GM23338 (cell line): ENCODE measurements around the gene VSTM2B. TPM values are rescaled to one million over a fixed set of nuclear protein-coding genes. Genes with fewer than 3 reads are reported as not detected.

Experiments
- ATAC-seq: fragments of 200-7000 bp; cut with Tn5 transposase; 3 replicates; pipeline ENCODE4 v1.9.1; 2020
- DNase-seq: peaks from one replicate; pipeline ENCODE4 v3.0.0-alpha.2; 2015; ENCODE audit warnings: low spot score
- H2AFZ ChIP-seq: fragments of 200-600 bp; sonication (generic); 2 replicates; pipeline ENCODE4 v1.8.0; 2016; ENCODE audit warnings: antibody characterized with exemption, mild to moderate bottlenecking, moderate library complexity
- H3F3A ChIP-seq: fragments of 200-600 bp; sonication (generic); replicated peaks from 2 replicates; pipeline ENCODE4 v1.8.0; 2017; ENCODE audit warnings: antibody characterized with exemption, mixed run types, low read depth
- H3K27ac ChIP-seq: fragments of 200-600 bp; sonication (generic); 2 replicates; pipeline ENCODE4 v1.6.1; 2016; ENCODE audit warnings: low read depth
- H3K27me3 ChIP-seq: fragments of 200-600 bp; sonication (generic); 2 replicates; pipeline ENCODE4 v1.8.0; 2016; ENCODE audit warnings: mild to moderate bottlenecking, mixed run types, moderate library complexity; ENCODE audit not compliant: insufficient read depth
- H3K36me3 ChIP-seq: fragments of 200-600 bp; sonication (generic); 2 replicates; pipeline ENCODE4 v1.8.0; 2016; ENCODE audit warnings: mild to moderate bottlenecking; ENCODE audit not compliant: insufficient read depth
- H3K4me1 ChIP-seq: fragments of 200-600 bp; sonication (generic); 2 replicates; pipeline ENCODE4 v1.8.0; 2016; ENCODE audit warnings: mild to moderate bottlenecking, moderate library complexity; ENCODE audit not compliant: insufficient read depth
- H3K4me2 ChIP-seq: fragments of 200-600 bp; sonication (generic); 2 replicates; pipeline ENCODE4 v1.7.1; 2017; ENCODE audit warnings: mixed run types
- H3K4me3 ChIP-seq: fragments of 200-600 bp; sonication (generic); 2 replicates; pipeline ENCODE4 v1.6.1; 2016; ENCODE audit warnings: mixed run types
- H3K79me2 ChIP-seq: fragments of 200-600 bp; sonication (generic); replicated peaks from 2 replicates; pipeline ENCODE4 v1.8.0; 2017; ENCODE audit warnings: mild to moderate bottlenecking; ENCODE audit not compliant: insufficient read depth
- H3K9me2 ChIP-seq: fragments of 200-600 bp; sonication (generic); 2 replicates; pipeline ENCODE4 v1.8.0; 2017; ENCODE audit not compliant: insufficient read depth
- H4K20me1 ChIP-seq: fragments of 200-600 bp; sonication (generic); replicated peaks from 2 replicates; pipeline ENCODE4 v1.8.0; 2017; ENCODE audit warnings: mild to moderate bottlenecking; ENCODE audit not compliant: insufficient read depth
- H3K27ac Mint-ChIP-seq: 2 replicates; pipeline ENCODE4 v1.8.0; 2020; ENCODE audit warnings: inconsistent platforms, mild to moderate bottlenecking, moderate library complexity, mixed read lengths
- H3K27me3 Mint-ChIP-seq: 3 replicates; pipeline ENCODE4 v1.8.0; 2022; ENCODE audit warnings: low read depth, mild to moderate bottlenecking, moderate library complexity, mixed read lengths, inconsistent platforms; ENCODE audit not compliant: insufficient read depth, poor library complexity
- H3K36me3 Mint-ChIP-seq: 3 replicates; pipeline ENCODE4 v1.8.0; 2021; ENCODE audit warnings: low read depth, mild to moderate bottlenecking, inconsistent platforms, moderate library complexity, mixed read lengths
- H3K4me1 Mint-ChIP-seq: 3 replicates; pipeline ENCODE4 v1.8.0; 2020; ENCODE audit warnings: mild to moderate bottlenecking, inconsistent platforms, mixed read lengths
- H3K4me3 Mint-ChIP-seq: 3 replicates; pipeline ENCODE4 v1.8.0; 2021; ENCODE audit warnings: moderate library complexity, mild to moderate bottlenecking, inconsistent platforms, mixed read lengths
- H3K9me3 Mint-ChIP-seq: 3 replicates; pipeline ENCODE4 v1.8.0; 2020; ENCODE audit warnings: moderate library complexity, mild to moderate bottlenecking, inconsistent platforms, mixed read lengths
- CREB1 ChIP-seq: fragments of 250-450 bp; sonication (Bioruptor Pico); IDR thresholded peaks from 2 replicates; pipeline ENCODE4 v1.5.0; 2020; ENCODE audit warnings: low read depth, mild to moderate bottlenecking, moderate library complexity
- CTCF ChIP-seq, 2 experiments: fragments of 200-600 bp in 1 of 2; sonication (generic) in 1 of 2; conservative IDR thresholded peaks; 2 replicates each; pipeline versions ENCODE4 v1.5.1 to v1.6.1; 2016 to 2017; ENCODE audit warnings: antibody characterized with exemption in 2 of 2, low read depth in 2 of 2, mild to moderate bottlenecking in 2 of 2, moderate library complexity in 1 of 2
- JUNB ChIP-seq: IDR thresholded peaks from one replicate; pipeline ENCODE4 v1.6.1; 2016; ENCODE audit warnings: antibody characterized with exemption; ENCODE audit not compliant: unreplicated experiment
- NANOG ChIP-seq: IDR thresholded peaks from 2 replicates; pipeline ENCODE4 v1.6.1; 2016; ENCODE audit warnings: antibody characterized with exemption, borderline replicate concordance
- POLR2AphosphoS5 ChIP-seq: IDR thresholded peaks from 2 replicates; pipeline ENCODE4 v1.6.1; 2016; ENCODE audit warnings: antibody characterized with exemption, low read depth
- STAT1 ChIP-seq: IDR thresholded peaks from one replicate; pipeline ENCODE4 v1.6.1; 2016; ENCODE audit warnings: antibody characterized with exemption; ENCODE audit not compliant: unreplicated experiment
- ZNF114 ChIP-seq: fragments of 250-450 bp; sonication (Bioruptor Pico); IDR thresholded peaks from 2 replicates; pipeline ENCODE4 v1.5.0; 2020; ENCODE audit warnings: mild to moderate bottlenecking, moderate library complexity
- ZNF331 ChIP-seq: fragments of 250-450 bp; sonication (Bioruptor Pico); IDR thresholded peaks from 2 replicates; pipeline ENCODE4 v1.5.0; 2020; ENCODE audit warnings: low read depth, mild to moderate bottlenecking, moderate library complexity
- polyA plus RNA-seq: library from polyadenylated mRNA; unstranded; fragments of >200 nt; fragmentation: Nextera tagmentation; extraction: Ambion mirVana; gene quantifications from 2 replicates; pipeline ENCODE4 v1.2.1, GENCODE V29; 2016
- total RNA-seq: library from RNA; depleted of rRNA; stranded (reverse); fragments of >200 nt; shearing (Covaris generic); gene quantifications from 2 replicates; pipeline ENCODE4 v1.2.3, GENCODE V29; 2014
- TF ChIP-seq, protein P1 (sequence below): fragments of 250-450 bp; sonication (Bioruptor Pico); IDR thresholded peaks from 2 replicates; pipeline ENCODE4 v1.5.0; 2020; ENCODE audit warnings: mild to moderate bottlenecking, moderate library complexity
- TF ChIP-seq, protein P2 (sequence below): IDR thresholded peaks from one replicate; pipeline ENCODE4 v1.6.1; 2018; ENCODE audit warnings: antibody characterized with exemption; ENCODE audit not compliant: unreplicated experiment
- TF ChIP-seq, protein P3 (sequence below): IDR thresholded peaks from 2 replicates; pipeline ENCODE4 v1.6.1; 2016; ENCODE audit warnings: antibody characterized with exemption

The VSTM2B gene
- total and polyA plus RNA-seq, 2 experiments from 2014 or later: 1.2 to 1.8 TPM

- H3K36me3 Mint-ChIP-seq: no peaks in the 10 kb centered on the region
- H3K79me2 ChIP-seq: no peaks in the 10 kb centered on the region
- no peak overlapping the region for H3K4me3 Mint-ChIP-seq
- H3K4me1 Mint-ChIP-seq: peaks cover 3% of the 10 kb centered on the region; the same call in 1 of the 3 replicates
- no peak overlapping the region for H3K4me3 ChIP-seq
- ATAC-seq: no peak
- 0 out of 2 replicates have a peak, but pooled peaks cover 3% of the 10 kb centered on the region for H3K9me2 ChIP-seq
- H3K4me1 ChIP-seq: no peaks in the 10 kb centered on the region
- H4K20me1 ChIP-seq: no peaks in the 10 kb centered on the region
- TF ChIP-seq, protein P1, sequence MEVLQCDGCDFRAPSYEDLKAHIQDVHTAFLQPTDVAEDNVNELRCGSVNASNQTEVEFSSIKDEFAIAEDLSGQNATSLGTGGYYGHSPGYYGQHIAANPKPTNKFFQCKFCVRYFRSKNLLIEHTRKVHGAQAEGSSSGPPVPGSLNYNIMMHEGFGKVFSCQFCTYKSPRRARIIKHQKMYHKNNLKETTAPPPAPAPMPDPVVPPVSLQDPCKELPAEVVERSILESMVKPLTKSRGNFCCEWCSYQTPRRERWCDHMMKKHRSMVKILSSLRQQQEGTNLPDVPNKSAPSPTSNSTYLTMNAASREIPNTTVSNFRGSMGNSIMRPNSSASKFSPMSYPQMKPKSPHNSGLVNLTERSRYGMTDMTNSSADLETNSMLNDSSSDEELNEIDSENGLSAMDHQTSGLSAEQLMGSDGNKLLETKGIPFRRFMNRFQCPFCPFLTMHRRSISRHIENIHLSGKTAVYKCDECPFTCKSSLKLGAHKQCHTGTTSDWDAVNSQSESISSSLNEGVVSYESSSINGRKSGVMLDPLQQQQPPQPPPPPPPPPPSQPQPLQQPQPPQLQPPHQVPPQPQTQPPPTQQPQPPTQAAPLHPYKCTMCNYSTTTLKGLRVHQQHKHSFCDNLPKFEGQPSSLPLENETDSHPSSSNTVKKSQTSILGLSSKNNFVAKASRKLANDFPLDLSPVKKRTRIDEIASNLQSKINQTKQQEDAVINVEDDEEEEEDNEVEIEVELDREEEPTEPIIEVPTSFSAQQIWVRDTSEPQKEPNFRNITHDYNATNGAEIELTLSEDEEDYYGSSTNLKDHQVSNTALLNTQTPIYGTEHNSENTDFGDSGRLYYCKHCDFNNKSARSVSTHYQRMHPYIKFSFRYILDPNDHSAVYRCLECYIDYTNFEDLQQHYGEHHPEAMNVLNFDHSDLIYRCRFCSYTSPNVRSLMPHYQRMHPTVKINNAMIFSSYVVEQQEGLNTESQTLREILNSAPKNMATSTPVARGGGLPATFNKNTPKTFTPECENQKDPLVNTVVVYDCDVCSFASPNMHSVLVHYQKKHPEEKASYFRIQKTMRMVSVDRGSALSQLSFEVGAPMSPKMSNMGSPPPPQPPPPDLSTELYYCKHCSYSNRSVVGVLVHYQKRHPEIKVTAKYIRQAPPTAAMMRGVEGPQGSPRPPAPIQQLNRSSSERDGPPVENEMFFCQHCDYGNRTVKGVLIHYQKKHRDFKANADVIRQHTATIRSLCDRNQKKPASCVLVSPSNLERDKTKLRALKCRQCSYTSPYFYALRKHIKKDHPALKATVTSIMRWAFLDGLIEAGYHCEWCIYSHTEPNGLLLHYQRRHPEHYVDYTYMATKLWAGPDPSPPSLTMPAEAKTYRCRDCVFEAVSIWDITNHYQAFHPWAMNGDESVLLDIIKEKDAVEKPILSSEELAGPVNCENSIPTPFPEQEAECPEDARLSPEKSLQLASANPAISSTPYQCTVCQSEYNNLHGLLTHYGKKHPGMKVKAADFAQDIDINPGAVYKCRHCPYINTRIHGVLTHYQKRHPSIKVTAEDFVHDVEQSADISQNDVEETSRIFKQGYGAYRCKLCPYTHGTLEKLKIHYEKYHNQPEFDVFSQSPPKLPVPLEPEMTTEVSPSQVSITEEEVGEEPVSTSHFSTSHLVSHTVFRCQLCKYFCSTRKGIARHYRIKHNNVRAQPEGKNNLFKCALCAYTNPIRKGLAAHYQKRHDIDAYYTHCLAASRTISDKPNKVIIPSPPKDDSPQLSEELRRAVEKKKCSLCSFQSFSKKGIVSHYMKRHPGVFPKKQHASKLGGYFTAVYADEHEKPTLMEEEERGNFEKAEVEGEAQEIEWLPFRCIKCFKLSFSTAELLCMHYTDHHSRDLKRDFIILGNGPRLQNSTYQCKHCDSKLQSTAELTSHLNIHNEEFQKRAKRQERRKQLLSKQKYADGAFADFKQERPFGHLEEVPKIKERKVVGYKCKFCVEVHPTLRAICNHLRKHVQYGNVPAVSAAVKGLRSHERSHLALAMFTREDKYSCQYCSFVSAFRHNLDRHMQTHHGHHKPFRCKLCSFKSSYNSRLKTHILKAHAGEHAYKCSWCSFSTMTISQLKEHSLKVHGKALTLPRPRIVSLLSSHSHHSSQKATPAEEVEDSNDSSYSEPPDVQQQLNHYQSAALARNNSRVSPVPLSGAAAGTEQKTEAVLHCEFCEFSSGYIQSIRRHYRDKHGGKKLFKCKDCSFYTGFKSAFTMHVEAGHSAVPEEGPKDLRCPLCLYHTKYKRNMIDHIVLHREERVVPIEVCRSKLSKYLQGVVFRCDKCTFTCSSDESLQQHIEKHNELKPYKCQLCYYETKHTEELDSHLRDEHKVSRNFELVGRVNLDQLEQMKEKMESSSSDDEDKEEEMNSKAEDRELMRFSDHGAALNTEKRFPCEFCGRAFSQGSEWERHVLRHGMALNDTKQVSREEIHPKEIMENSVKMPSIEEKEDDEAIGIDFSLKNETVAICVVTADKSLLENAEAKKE: no peak
- no peak for TF ChIP-seq STAT1
- TF ChIP-seq, protein P2, sequence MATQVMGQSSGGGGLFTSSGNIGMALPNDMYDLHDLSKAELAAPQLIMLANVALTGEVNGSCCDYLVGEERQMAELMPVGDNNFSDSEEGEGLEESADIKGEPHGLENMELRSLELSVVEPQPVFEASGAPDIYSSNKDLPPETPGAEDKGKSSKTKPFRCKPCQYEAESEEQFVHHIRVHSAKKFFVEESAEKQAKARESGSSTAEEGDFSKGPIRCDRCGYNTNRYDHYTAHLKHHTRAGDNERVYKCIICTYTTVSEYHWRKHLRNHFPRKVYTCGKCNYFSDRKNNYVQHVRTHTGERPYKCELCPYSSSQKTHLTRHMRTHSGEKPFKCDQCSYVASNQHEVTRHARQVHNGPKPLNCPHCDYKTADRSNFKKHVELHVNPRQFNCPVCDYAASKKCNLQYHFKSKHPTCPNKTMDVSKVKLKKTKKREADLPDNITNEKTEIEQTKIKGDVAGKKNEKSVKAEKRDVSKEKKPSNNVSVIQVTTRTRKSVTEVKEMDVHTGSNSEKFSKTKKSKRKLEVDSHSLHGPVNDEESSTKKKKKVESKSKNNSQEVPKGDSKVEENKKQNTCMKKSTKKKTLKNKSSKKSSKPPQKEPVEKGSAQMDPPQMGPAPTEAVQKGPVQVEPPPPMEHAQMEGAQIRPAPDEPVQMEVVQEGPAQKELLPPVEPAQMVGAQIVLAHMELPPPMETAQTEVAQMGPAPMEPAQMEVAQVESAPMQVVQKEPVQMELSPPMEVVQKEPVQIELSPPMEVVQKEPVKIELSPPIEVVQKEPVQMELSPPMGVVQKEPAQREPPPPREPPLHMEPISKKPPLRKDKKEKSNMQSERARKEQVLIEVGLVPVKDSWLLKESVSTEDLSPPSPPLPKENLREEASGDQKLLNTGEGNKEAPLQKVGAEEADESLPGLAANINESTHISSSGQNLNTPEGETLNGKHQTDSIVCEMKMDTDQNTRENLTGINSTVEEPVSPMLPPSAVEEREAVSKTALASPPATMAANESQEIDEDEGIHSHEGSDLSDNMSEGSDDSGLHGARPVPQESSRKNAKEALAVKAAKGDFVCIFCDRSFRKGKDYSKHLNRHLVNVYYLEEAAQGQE: no peak
- no peak for TF ChIP-seq ZNF114
- TF ChIP-seq, protein P3, sequence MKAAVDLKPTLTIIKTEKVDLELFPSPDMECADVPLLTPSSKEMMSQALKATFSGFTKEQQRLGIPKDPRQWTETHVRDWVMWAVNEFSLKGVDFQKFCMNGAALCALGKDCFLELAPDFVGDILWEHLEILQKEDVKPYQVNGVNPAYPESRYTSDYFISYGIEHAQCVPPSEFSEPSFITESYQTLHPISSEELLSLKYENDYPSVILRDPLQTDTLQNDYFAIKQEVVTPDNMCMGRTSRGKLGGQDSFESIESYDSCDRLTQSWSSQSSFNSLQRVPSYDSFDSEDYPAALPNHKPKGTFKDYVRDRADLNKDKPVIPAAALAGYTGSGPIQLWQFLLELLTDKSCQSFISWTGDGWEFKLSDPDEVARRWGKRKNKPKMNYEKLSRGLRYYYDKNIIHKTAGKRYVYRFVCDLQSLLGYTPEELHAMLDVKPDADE: no peak
- TF ChIP-seq NANOG: no peak
- TF ChIP-seq POLR2AphosphoS5: no peak
- no peak for TF ChIP-seq CTCF (conservative IDR thresholded peaks at IDR 0.05; ENCODE audit: low read depth in 2 of 2)
- TF ChIP-seq ZNF331: no peak
- no peak for TF ChIP-seq CREB1 (CRISPR knock-in tag)
- no peak for TF ChIP-seq JUNB
- no peaks in the 10 kb centered on the region for H3F3A ChIP-seq
- no peaks in the 10 kb centered on the region for H3K27me3 ChIP-seq
- no peak overlapping the region for H2AFZ ChIP-seq
- no peak overlapping the region for H3K4me2 ChIP-seq
- no peak overlapping the region for H3K27ac ChIP-seq
- no peak for DNase-seq
- peaks cover 8% of the 10 kb centered on the region for H3K27me3 Mint-ChIP-seq
- no peak overlapping the region for H3K27ac Mint-ChIP-seq
- peaks cover 32% of the 10 kb centered on the region for H3K9me3 Mint-ChIP-seq
- 0 out of 2 replicates have a peak, but pooled peaks cover 4% of the 10 kb centered on the region for H3K36me3 ChIP-seq
Observed at GRCh38 chr19:29551774-29552173, 26.0 kb downstream of the VSTM2B start.
